ENCODE data around the gene PCDHGA1. TPM values are rescaled to one million over a fixed set of nuclear protein-coding genes. Genes with fewer than 3 reads are reported as not detected.

Gene PCDHGA1
- total RNA-seq, 2 experiments from 2014 or later = 0.07 TPM; not detected in 1

DNA sequence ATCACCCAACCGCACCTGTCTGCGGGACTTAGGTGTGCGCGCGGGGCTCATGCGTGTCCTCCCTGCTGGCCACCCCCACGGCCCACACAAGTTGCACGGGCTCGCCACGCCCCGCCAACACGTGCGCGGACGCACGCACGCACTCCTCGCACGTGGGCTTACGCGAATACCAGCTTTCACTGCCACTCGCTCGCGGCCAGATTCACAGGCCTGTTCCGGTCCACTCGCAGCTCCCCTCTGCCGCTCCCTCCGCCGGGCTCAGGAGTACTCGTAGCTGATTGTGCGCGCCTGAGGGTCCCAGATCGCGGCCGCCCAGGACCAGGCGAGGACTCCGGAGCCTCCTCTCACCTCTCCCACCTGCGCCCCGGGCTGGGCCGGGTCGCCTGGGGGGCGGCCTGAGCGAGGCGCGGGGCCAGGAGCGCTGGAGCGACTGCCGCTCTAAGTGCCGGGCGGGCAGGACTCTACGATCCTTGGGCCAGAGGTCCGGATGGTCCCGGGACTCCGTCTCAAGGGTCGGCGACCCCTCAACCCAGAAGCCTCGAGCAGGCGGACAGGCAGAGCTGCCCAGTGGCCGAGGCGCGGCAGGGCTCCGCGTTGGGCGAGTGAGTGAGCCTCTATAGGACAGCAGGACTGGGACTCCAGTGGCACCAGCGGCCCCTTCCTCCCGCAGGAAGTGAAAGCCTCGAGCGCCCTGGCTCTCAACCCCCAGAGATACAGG lies 162.0 kb downstream of the PCDHGA1 start:
- no peaks in the 10 kb centered on the region for H3K36me3 Mint-ChIP-seq (ENCODE audit: low read depth)
- H3K27ac Mint-ChIP-seq = peak overlapping the region; percentile 25
- peak overlapping the region; percentile 68 for H3K4me3 Mint-ChIP-seq
- H3K27me3 Mint-ChIP-seq = peaks cover 77% of the 10 kb centered on the region
- ChIA-PET CTCF (interaction anchor here (0.7 to 2.7 kb wide), 11 partner anchors 14 to 397 kb away, joined by 3 to 10 read pairs (median 3); partner anchors contain the start of genes PCDHGA10 and PCDHGA11), POLR2A (interaction anchor here (0.9 kb wide), 1 partner anchor 173 kb away, joined by 4 read pairs; no protein-coding TSS in a partner anchor)
- ATAC-seq (peak; percentile 45), DNase-seq (peak; percentile 39)
- H3K9me3 Mint-ChIP-seq = no peaks in the 10 kb centered on the region
- TF ChIP-seq, protein P1, sequence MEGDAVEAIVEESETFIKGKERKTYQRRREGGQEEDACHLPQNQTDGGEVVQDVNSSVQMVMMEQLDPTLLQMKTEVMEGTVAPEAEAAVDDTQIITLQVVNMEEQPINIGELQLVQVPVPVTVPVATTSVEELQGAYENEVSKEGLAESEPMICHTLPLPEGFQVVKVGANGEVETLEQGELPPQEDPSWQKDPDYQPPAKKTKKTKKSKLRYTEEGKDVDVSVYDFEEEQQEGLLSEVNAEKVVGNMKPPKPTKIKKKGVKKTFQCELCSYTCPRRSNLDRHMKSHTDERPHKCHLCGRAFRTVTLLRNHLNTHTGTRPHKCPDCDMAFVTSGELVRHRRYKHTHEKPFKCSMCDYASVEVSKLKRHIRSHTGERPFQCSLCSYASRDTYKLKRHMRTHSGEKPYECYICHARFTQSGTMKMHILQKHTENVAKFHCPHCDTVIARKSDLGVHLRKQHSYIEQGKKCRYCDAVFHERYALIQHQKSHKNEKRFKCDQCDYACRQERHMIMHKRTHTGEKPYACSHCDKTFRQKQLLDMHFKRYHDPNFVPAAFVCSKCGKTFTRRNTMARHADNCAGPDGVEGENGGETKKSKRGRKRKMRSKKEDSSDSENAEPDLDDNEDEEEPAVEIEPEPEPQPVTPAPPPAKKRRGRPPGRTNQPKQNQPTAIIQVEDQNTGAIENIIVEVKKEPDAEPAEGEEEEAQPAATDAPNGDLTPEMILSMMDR (IDR thresholded peaks at IDR 0.05) = no peak
- H3K4me1 Mint-ChIP-seq (ENCODE audit: low read depth) = peaks cover 8% of the 10 kb centered on the region
- intact Hi-C loops (cut with micrococcal nuclease) = no loop called here

DNA sequence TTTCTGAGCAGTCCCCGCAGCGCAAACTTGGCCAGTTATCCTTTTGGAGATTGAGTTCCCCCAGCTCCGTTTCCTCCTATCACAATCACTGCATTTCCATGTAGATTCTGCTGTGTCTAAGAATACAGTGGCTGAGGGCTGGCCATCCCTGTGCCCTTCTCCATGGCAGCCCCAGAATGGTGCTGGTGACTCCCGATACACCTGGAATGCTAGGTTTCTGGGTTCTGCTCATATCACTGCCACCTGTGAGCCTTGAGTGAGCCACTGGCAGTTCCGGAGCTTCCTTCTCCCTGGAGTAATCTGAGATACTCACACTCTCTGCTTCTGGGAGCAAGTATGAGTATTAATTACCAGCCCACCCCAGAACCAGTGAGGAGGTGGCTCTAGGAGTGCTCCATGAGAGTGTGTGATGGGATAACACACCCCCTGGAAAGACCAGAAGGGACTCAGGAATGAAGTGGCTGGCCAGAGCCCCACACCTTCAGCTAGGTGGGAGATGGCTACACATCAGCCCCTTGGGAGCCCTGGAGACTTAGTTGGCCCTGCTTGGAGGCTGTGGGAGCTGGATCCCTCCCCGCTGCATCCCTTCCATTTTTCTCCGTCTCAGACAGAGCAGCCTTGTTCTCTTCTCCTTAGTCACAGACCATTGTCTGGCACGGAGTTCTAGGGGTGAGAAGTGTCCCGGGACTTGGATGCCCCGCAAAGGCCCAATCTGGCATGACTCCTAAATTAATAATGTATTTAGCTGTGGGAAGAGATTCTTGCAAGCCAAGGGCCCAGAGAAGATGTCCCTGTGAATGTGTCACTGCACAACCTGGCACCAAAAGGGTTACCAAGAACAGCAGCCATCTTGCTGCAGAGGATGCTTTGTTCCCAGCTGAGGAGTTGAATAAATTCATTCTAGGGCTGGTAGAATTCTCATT lies 163.4 kb downstream of the PCDHGA1 start:
- Mint-ChIP-seq H3K27ac (no peak overlapping the region), H3K27me3 (peaks cover 69% of the 10 kb centered on the region), H3K4me3 (no peak overlapping the region), H3K4me1 (ENCODE audit: low read depth) (peaks cover 8% of the 10 kb centered on the region), H3K9me3 (no peaks in the 10 kb centered on the region), H3K36me3 (ENCODE audit: low read depth) (no peaks in the 10 kb centered on the region)
- ChIA-PET CTCF (interaction anchor here (1.1 to 2.7 kb wide), 5 partner anchors 8 to 81 kb away, joined by 6 to 10 read pairs (median 9); partner anchors contain the start of genes PCDHGA10 and PCDHGC4), POLR2A (interaction anchor here (0.9 kb wide), 1 partner anchor 8 kb away, joined by 3 read pairs; no protein-coding TSS in a partner anchor)
- ATAC-seq = no peak
- DNase-seq = no peak
- TF ChIP-seq, protein P1 (IDR thresholded peaks at IDR 0.05) = no peak
- intact Hi-C loops (cut with micrococcal nuclease) = no loop called here

DNA sequence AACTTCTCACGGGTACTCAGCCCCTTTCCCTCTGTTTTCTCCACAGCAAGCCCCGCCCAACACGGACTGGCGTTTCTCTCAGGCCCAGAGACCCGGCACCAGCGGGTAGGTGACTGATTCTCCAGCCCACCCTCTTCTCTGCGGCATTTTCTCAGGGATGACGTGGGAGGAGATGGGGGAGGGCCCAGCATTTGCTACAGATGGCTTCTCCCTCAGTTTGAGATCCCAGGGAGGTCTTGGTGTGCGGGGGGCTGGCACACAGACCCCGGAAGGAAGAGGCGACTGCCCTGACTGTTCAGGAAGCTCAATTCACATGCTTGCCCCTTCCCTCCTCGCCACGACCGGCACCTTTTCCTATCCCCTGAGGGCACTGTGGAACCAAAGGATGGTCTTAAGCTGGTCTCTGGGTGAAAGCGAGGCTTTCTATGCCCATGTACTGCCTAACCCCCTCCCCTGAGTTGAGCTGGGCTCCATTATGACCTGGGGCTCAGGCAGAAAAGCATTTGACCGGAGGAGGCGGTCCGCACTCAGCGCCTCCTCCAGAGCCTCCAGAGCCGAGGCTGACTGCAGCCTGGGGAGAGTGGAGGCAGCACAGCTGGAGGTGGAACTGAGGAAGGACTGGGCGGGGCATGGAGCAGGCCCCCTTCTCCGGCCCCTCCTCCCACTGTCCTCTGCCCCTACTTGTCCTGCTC lies 164.6 kb downstream of the PCDHGA1 start:
- CTCF ChIA-PET = interaction anchor here (2.4 to 2.6 kb wide), 2 partner anchors 10 to 17 kb away, joined by 6 to 9 read pairs; partner anchors contain the start of gene PCDHGC4
- H3K27ac Mint-ChIP-seq = no peak overlapping the region

DNA sequence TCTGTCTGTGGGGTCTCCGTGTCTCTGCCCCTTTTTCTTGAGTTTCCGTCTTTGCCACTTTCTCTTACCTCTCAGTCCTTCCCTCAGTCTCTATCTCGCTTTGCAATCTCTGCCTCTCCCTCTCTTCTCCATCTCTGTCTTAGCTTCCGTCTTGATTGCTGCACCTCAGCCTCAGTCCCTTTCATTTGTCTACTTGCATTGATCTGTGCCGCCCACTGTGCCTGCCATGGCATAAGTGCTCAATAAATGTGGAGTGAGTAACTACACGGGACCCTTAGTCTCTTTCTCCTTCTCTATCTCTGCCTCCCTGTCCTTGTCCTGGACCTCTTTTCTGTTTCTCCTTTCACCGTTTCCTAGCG lies 165.1 kb downstream of the PCDHGA1 start:
- CTCF ChIA-PET = interaction anchor here (2.4 kb wide), 1 partner anchor 10 kb away, joined by 6 read pairs; the partner anchor contains the start of gene PCDHGC4
- ATAC-seq = no peak
- no peak overlapping the region for H3K27ac Mint-ChIP-seq

More for the DNA sequence above, 164.6 kb downstream of the PCDHGA1 start:
- Mint-ChIP-seq H3K4me1 (ENCODE audit: low read depth) (peaks cover 8% of the 10 kb centered on the region), H3K36me3 (ENCODE audit: low read depth) (no peaks in the 10 kb centered on the region), H3K9me3 (no peaks in the 10 kb centered on the region), H3K27me3 (peaks cover 62% of the 10 kb centered on the region), H3K4me3 (no peak overlapping the region)
- no peak for ATAC-seq
- no peak for DNase-seq
- TF ChIP-seq, protein P1 (IDR thresholded peaks at IDR 0.05) = no peak
- POLR2A ChIA-PET = interaction anchor here (0.8 to 1.1 kb wide), 3 partner anchors 9 to 20 kb away, joined by 3 read pairs; no protein-coding TSS in a partner anchor
- intact Hi-C loops (cut with micrococcal nuclease) = no loop called here

More for the DNA sequence above, 165.1 kb downstream of the PCDHGA1 start:
- POLR2A ChIA-PET = interaction anchor here (0.8 to 1.1 kb wide), 2 partner anchors 12 to 19 kb away, joined by 3 read pairs; no protein-coding TSS in a partner anchor
- H3K27me3 Mint-ChIP-seq = peaks cover 57% of the 10 kb centered on the region
- intact Hi-C loops (cut with micrococcal nuclease) = no loop called here
- H3K4me1 Mint-ChIP-seq (ENCODE audit: low read depth) = peaks cover 8% of the 10 kb centered on the region
- no peak for DNase-seq
- no peaks in the 10 kb centered on the region for H3K9me3 Mint-ChIP-seq
- H3K36me3 Mint-ChIP-seq (ENCODE audit: low read depth) = no peaks in the 10 kb centered on the region
- H3K4me3 Mint-ChIP-seq = no peak overlapping the region
- TF ChIP-seq, protein P1 (IDR thresholded peaks at IDR 0.05) = no peak

Data from activated CD8-positive, alpha-beta T cell treated with anti-CD3 and anti-CD28 coated beads for 36 hours (primary cell).